ENCODE results near the gene SURF1.

- no peak for TF ChIP-seq CTCF (IDR thresholded peaks at IDR 0.05; ENCODE audit: borderline replicate concordance, extremely low read depth, low read length, poor library complexity, severe bottlenecking)
- no peak for TF ChIP-seq EZH2 (IDR thresholded peaks at IDR 0.05; ENCODE audit: borderline replicate concordance, low read depth, low read length, severe bottlenecking)
Observed at GRCh38 chr9:133349965-133350616, 6.2 kb downstream of the SURF1 start.

Measured in DND-41 (cell line).